HT1080 (cell line): Measurements from ENCODE around the gene MYCBP. TPM values are rescaled to one million over a fixed set of nuclear protein-coding genes. Genes with fewer than 3 reads are reported as not detected.
"Not testable (repeated sequence)": the region's sequence is repeated elsewhere in the genome, so short reads cannot be mapped to it uniquely, and the experiment has no call there.

Experiments used
- DNase-seq: peaks from one replicate; pipeline ENCODE4 v3.0.0-alpha.2; 2015; ENCODE audit warnings: low read depth
- polyA plus RNA-seq, 2 experiments: library from polyadenylated mRNA; depleted of rRNA; stranded (reverse); fragments of >200 nt; gene quantifications; 2 replicates each; pipeline ENCODE4 v1.2.3, GENCODE V29; 2015
- total RNA-seq: library from RNA; depleted of rRNA; stranded (reverse); fragments of >200 nt; shearing (Covaris generic); gene quantifications from 2 replicates; pipeline ENCODE4 v1.2.3, GENCODE V29; 2014; rRNA removed

Gene MYCBP
- 24.4 and 26.6 TPM in 2 replicates for total RNA-seq
- 43.5 and 47.5 TPM in 2 replicates for polyA plus RNA-seq (2015; cell fraction: cytosol; rRNA removed)
- polyA plus RNA-seq (2015; cell fraction: nucleus; rRNA removed): 17.7 and 24.0 TPM in 2 replicates

DNA sequence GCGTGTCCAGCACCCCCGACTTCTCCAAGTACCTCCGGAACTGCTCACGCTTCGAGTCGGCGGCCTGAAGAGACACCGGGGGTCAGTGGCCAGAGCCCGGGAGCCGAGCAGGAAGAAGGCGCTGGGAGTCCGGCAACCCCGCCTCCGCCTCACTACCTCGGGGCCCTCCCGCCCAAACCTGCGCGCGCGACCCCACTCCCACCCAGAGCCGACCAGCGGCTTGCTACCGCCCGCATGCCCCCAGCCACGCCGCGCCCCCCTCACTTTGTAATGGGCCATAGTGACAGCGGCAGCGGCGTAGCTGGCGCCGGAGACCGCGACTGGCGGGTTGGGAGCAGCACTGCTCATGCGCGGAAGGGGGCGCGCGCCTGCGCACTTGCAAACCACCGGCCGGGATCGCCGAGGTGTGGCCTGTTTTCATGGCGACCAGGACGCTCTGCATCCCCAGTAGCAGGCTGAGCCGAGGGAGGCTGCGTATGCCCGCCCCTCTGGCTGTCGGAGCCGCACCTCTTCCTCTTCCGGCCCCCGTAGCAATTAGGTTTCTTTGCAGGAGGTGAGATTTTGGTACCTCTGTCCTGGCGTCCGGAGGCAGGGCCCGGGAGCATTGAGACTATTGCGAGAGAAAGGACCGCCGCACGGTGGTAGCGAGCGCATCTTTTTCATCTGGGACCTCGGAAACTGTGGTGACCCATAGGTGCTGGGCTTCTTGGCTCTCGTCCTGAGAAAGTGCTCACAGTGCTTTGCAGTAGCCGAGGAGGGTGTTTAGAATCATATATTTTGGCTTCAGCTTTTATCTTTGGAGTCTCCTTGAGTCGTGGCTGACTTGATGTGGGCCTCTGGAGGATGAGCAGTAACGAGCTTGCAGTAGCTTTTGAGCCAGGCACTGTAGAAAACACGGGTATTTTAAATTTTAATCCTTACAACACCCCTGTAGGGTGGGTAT lies at the start of gene MYCBP:
Gene MYCBP (minus strand): TSS at position 322 of the 943 bp plus-strand sequence. CDS start 43 bp downstream, at position 279.
- DNase-seq: peak; percentile 96

DNA sequence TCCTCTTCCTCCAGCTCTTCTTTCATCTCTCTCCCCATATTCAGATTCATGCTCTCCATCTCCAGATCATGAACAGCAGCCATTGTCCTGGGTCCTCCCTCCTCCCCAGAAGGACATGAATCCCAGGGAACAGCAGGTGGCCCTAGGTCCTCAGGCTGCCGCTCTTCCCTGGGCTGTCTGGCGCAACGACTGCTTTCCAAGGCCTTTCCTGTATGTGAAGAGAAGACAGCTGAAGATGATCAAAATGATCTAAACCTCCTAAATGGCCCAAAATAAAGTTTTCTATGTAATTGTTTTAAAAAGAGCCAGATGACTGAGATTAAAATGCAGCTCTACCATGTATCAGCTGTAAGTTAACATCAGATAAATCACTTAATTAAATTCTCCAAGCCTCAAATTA lies 46.0 kb upstream of the MYCBP start:
- no peak for DNase-seq

DNA sequence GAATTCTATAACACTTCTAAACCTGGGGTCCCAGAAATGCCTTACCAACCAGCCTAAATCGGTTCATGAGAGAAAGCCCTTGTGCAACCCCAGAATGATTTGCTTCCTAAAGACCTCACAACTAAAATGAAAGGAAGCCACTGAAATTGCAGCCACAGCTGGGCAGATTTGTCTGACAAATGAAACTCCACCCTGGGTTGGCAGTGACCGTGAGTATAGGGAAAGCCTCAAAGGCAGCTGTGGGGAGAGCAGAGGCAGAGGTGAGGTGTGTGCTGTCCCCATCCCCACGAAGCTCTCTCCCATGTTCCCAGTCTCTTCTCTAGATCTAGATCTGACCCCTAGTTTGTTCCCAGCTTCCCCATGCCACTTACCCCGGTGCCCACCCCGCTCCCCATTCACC lies 45.4 kb upstream of the MYCBP start:
- DNase-seq: no peak

GRCh38 chr1:38917772-38918171 lies 44.6 kb upstream of the MYCBP start:
- DNase-seq: no peak

DNA sequence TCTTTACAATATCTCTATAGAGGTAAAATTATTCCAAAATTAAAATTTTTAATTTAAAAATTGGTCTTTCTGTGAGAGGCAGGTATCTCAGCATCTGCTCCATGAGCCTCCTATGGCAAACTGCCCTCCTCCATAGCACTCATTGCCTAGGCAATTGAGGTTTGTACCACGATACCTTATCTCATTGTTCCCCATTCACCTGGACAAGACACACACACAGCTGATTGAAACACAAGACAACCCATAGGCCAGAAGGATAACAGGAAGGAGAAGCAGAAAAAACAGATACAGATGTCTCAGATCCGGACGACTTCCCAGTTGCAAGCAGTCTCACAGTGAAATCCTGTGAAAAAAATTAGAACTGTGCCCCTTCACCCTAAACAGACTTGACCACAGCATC lies 44.2 kb upstream of the MYCBP start:
- DNase-seq: no peak

DNA sequence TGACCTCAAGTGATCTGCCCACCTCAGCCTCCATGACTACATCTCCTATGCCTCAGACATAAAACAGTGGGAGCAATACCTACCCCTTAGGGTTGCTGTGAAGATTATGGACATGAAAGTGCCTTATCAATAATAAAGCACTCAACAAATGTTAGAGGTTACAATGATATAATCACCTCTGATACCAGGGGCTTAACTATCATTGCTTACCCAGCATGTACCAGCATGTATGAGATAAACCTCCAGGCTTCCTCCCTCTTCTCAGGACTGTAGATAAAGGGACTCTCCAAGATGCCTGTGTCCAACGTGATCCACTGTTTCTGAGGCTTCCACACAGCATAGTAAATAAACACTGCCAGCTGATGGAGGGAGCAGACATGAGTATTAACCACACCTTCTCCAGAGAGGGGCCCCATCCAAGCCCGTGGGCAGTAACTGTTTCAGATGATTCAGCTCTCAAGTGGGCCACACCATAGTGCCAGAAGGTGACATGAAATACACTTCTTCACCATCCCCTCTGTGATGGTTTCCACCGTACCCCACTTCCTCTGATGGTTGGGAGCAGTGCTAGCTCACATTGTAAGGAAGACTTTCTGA lies 42.3 kb upstream of the MYCBP start:
- DNase-seq: no peak

DNA sequence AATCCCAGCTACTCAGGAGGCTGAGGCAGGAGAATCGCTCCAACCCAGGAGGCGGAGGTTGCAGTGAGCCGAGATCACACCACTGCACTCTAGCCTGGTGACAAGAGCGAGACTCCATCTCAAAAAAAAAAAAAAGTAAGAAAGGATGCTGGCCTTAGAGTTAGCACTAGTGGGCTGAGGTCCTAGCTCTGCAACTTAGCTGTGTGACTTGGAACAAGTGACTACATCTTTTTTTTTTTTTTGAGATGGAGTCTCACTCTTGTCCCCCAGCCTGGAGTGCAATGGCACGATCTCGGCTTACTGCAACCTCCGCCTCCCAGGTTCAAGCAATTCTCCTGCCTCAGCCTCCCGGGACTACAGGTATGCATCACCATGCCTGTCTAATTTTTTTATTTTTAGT lies 41.8 kb upstream of the MYCBP start:
- DNase-seq: not testable (repeated sequence)

DNA sequence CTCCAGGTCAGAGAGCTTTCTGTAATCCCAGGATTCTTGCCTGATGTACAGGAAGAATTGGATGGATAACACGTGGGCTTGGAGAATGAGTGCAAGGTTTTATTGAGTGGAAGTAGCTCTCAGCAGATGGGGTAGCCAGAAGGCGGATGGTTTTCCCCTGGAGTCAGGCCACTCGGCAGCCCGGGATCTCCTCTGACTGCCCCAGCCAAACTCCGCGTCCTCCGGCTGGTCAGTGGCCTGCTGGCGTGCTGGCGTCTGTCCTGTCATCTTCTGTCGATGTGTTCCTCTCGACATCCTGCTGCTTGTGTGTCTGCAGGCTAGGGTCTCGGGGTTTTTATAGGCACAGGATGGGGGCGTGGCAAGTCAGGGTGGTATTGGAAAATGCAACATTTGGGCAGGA lies 35.7 kb upstream of the MYCBP start:
- DNase-seq: no peak

- DNase-seq: no peak
Observed at GRCh38 chr1:38905985-38906384, 32.8 kb upstream of the MYCBP start.

DNA sequence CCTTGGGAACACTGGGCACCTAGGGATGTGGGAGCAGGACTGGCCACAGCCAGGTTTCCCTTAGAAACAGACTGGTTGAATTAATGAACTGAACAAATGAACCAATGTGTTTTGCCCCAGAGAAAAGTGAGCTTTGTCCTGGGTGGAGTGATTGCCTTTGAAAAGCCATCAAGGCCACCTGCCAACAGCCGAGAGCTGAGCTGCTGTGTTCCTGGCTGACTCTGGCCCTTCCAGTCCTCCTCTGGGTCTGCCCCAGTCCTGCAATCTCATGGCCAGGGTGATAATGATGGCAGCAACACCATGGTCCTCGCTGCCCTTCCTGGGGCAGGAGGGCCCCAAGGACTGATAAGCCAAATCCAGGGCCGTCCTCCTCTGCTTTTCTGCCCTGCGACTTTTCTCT lies 26.4 kb upstream of the MYCBP start:
- DNase-seq: no peak

DNA sequence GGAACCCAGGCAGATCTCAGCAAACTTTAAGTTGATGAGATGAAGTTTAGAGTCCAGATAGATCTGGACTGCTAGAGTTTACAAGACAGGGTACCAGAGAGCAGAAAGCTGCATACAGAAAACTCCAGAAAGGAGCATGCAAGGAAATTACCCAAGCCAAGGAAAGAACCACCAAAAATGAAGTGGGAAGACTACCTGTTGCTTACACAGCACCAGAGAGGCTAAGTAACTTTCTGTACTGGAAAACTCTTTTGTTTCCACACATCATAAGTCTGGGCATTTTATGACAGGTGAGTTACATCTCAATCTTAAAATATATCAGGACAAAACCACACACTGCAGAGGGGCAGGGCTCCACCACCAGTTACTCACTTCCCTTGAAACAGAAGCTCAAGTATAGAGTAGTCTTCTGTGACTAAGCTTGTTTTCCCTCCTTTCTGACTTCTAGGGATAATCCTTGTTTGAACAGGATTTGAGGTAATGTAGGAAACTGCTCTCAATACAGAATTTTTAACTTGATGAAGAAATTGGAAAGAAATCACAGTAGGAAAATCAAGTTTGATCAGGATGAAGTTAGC lies 25.6 kb upstream of the MYCBP start:
- peak; percentile 78 for DNase-seq

DNA sequence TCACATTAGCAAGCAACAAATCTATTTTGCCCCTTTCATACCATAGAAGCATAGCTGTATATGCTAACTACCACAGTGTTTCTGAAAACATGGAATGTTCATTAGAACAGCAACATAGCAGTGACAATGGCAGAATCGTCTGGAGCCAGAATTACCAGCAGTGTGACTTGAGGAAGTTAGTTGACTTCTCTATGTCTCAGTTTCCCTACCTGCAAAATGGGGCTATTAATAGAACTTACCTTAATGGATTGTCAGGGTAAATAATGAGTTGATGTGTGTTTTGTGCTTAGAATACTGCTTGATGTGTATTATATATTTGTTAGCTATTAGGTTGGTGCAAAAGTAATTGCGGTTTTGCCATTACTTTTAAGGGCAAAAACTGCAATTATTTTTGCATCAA lies 23.0 kb upstream of the MYCBP start:
- no peak for DNase-seq

DNA sequence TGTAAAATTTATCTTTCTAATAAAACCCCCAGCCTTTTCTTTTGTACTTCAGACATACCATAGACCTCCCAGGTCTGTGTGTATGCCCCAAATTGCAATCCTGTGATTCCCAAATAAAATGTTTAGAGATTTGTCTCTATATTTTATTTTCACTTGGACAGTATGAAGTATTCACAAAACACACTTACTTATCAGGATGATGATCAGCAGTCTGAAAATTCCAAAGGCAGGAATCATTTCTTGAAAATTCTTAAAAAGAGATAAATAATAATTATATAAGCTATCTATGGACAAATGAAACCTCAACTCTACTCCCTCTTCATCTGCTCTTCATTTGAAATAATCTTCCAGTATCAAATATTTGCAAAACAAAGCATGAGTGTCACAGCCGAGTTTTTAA lies 19.8 kb upstream of the MYCBP start:
- DNase-seq: no peak

DNA sequence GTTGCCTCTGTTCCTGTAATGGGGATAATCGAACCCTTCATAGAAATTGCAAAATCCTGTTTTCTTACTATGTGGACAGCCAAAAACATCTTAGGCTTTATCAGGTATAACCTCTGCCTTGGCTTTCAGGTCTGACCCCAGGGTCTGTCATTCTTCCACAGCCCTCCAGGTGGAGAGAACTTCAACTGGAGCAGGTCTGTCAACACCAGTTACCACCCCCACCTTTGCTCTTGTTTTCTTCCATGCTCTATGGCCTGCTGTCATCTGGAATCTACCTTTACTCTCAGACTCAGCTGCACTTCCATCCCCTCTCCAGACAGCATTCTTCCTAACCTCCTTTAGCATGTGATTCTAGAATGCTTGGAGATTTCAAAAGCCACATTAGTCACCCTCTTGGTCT lies 18.6 kb upstream of the MYCBP start:
- no peak for DNase-seq

DNA sequence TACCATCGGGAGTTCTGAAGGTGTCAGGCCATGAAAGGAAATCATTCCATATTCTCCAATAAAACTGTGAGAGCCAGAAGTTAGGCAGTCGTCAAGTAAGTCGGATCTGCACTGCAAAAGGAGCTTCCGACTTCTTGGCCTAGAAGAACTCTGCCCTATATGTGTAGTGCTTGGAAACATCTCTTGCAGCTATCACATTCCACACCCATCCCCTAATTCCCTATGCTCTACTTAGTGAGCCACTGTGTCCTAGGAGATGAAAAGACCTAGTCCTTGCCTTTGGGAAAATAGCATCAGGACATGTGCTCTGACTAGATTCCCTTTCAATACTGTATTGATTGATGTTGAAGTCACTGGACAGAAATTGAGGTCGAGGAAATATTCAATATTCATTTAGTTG lies 16.4 kb upstream of the MYCBP start:
- DNase-seq: no peak

DNA sequence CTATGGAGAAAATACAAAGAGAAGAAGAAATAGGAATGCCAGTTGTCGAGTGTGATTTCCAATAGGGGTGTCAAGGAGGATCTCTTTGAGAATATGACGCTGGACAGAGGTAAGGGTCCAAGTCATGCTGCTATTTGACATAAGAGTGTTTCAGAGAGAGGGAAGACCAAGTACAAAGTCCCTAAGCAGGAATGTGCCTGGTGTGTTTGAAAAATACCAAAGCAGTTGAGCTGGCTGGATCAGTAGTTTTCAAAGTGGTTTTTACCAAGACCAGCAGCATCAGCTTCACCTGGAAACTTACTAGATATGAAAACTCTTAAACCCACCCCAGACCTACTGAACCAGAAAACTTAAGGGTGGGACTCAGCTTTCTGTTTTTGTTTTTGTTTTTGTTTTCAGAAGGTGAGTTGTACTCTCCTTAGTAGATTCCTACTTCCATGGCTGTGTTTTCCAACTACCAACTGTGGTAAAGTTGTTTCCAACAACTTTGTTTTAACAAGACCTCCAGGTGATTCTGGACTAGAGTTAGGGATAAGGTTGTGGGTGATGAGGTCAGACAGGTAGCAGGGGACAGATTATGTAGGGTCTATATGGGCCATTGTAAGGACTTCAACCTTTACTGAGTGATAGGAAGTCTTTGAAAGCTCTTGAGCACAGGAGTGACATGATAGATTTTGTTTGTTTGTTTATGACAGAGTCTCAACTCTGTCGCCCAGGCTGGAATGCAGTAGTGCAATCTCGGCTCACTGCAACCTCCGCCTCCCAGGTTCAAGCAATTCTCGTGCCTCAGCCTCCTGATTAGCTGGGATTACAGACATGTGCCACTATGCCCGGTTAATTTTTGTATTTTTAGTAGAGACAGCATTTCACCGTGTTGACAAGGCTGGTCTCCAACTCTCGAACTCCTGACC lies 15.5 kb upstream of the MYCBP start:
- DNase-seq: no peak

DNA sequence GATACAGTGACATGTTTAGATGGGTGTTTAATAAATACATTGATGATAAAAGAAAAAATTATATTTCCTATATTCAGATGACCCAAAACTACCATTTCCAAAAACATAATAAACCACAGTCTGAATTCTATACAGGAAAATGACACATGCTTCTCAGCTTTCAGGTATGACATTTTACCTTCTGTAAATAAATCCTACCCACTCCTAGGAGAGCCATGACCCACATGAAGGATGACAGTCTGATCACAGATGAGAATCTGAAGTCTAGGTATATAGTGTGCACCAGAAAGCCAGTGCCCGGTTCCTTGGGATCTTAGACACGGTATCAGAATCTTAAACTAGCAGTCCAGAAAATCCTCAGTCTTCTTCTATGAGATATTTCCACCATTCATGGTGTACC lies 11.9 kb upstream of the MYCBP start:
- no peak for DNase-seq

GRCh38 chr1:38881487-38881886 lies 8.3 kb upstream of the MYCBP start, which contains the start of gene GJA9:
GJA9 (minus strand) TSS chr1:38881587; CDS start chr1:38876098, 5,489 bp downstream.
- DNase-seq: no peak

DNA sequence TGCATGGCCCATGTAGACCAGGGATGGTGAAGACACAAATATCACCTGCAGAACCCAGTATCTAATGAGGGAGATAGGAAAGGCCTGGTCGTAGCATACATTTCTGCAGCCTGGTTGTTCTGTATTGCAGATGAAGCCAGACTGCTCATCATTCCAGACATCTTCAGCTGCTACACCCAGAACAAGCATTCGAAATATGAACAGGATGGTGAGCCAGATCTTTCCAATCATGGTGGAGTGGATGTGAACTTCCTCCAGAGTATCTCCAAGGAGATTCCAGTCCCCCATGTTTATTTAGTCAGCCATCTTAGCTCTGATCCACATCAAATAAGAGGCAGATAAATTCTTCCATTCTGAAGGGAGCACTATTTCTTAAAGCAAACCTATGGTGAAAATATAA lies 2.7 kb upstream of the MYCBP start:
- DNase-seq: no peak

GRCh38 chr1:38872401-38873026 lies 634 bp downstream of the MYCBP start:
- DNase-seq: no peak

- no peak for DNase-seq
Observed at GRCh38 chr1:38870996-38871395, 2.2 kb downstream of the MYCBP start.
